ENCODE data around the gene AIPL1.

The AIPL1 gene

GRCh38 chr17:6471531-6472465, 36.9 kb upstream of the AIPL1 start:
- H3K4me3 Mint-ChIP-seq = no peak overlapping the region
- no peaks in the 10 kb centered on the region for H3K36me3 Mint-ChIP-seq

DNA sequence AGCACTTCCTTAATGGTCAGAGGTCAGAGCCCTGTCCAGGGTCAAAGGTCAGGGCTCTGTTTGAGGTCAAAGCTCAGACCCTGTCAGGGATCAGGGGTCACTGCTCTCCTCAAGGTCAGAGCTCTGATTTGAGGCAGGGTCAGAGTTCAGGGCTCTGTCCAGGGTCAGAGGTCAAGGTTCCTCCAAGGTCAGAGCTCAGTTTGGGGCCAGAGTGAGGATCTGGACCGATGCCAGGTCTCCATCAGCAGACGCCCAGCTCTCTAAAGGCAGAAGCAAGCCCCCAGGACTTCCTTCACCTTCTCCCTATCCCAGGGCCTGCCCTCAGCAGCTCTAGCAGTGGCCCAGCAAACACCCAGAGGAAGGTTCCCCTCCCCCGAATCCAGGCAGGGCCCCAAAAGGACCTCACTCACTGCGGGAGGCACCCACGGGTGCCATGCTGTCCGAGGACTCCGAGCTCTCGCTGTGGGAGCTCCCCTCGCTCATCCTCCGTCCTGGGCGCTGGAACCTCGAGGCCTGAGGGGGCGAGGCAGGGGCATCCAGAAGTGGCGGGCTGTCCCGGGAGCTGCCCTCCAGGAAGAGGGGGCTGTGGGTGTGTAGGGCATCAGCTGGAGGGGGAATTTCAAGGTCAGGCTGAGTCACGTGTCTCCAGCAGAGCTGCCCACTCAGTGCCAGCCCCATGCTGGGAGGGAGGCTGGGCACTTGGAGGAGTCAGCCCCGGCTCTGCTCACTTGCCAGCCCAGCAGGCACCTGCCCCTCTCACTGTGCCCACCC, 36.0 kb upstream of the AIPL1 start:
- no peak overlapping the region for H3K27ac Mint-ChIP-seq
- no peaks in the 10 kb centered on the region for H3K36me3 Mint-ChIP-seq
- H3K27me3 Mint-ChIP-seq = no peaks in the 10 kb centered on the region
- peaks cover 4% of the 10 kb centered on the region for H3K4me1 Mint-ChIP-seq
- H3K9me3 Mint-ChIP-seq = no peaks in the 10 kb centered on the region
- no peak overlapping the region for H3K4me3 Mint-ChIP-seq

More at GRCh38 chr17:6471531-6472465, 36.9 kb upstream of the AIPL1 start:
- peaks cover 4% of the 10 kb centered on the region for H3K4me1 Mint-ChIP-seq
- no peaks in the 10 kb centered on the region for H3K9me3 Mint-ChIP-seq
- no peak overlapping the region for H3K27ac Mint-ChIP-seq
- H3K27me3 Mint-ChIP-seq = no peaks in the 10 kb centered on the region

DNA sequence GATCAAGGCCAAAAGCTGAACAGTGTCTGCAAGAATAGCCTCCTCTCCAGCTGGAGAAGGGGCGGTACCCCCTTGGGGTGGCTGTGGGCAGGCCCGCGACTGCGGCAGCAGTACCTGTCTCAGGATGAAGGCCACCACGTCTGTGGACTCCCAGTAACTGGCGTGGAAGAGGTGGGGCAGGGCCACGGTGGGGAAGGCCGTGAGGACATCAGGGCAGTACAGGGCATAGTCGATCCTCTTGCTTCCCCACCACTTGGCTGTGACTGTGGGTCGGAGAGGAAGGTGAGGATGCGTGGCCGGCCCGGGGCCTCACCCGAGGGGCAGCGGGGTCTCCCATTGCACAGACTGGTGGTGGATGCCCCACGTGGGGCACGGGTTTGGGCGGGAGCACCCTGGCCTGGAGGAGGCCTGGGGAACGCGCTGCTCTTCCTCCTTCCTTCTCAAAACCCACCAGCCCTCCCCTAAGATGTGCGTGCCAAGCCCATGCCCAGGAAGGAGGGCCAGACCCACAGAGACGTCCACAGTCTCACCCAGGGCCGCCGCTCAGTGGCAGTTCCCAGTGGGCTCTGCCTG, 35.3 kb upstream of the AIPL1 start:
- peaks cover 4% of the 10 kb centered on the region for H3K4me1 Mint-ChIP-seq
- H3K36me3 Mint-ChIP-seq = no peaks in the 10 kb centered on the region
- no peaks in the 10 kb centered on the region for H3K9me3 Mint-ChIP-seq
- no peak overlapping the region for H3K27ac Mint-ChIP-seq
- no peaks in the 10 kb centered on the region for H3K27me3 Mint-ChIP-seq
- no peak overlapping the region for H3K4me3 Mint-ChIP-seq

- Mint-ChIP-seq H3K4me1 (peaks cover 4% of the 10 kb centered on the region), H3K27ac (no peak overlapping the region), H3K4me3 (no peak overlapping the region), H3K9me3 (no peaks in the 10 kb centered on the region), H3K27me3 (no peaks in the 10 kb centered on the region), H3K36me3 (no peaks in the 10 kb centered on the region)
Observed at GRCh38 chr17:6468051-6468790, 33.3 kb upstream of the AIPL1 start.

- Mint-ChIP-seq H3K4me1 (no peaks in the 10 kb centered on the region), H3K4me3 (no peak overlapping the region), H3K27ac (no peak overlapping the region), H3K27me3 (no peaks in the 10 kb centered on the region), H3K36me3 (no peaks in the 10 kb centered on the region), H3K9me3 (no peaks in the 10 kb centered on the region)
Observed at GRCh38 chr17:6467567-6467966, 32.6 kb upstream of the AIPL1 start.

- H3K9me3 Mint-ChIP-seq = no peaks in the 10 kb centered on the region
- no peaks in the 10 kb centered on the region for H3K27me3 Mint-ChIP-seq
- H3K4me3 Mint-ChIP-seq = no peak overlapping the region
- peaks cover 9% of the 10 kb centered on the region for H3K4me1 Mint-ChIP-seq
- no peaks in the 10 kb centered on the region for H3K36me3 Mint-ChIP-seq
- H3K27ac Mint-ChIP-seq = no peak overlapping the region
Observed at GRCh38 chr17:6465206-6466003, 30.5 kb upstream of the AIPL1 start.

DNA sequence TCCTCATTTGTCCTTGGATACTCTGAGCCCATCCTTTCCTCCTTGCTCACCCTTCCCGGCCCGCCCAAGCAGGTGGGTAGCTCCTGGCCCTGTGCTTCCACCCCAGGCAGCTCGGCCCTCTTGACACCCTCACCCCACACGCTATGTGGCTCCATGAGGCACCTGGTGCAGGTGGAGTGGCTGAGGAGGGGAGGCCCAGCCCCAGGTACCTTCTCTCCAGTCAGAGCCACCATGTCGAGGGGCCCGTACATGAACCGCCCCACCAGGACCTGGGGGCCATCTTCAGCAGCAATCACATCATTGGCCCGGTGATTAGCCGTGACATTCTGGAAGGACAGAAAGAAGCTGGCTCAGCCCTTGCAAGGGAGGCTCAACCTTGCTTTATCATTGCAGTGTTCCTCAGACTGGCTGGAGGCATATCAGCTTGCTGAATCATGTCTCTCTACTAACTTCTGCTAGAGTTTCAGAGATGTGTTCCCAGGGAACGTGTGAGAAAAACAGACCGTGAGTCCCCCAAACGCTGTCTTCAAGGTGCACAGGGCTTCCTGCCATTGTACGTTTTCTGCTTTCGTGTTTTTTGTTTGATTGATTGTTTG, 29.6 kb upstream of the AIPL1 start:
- no peaks in the 10 kb centered on the region for H3K27me3 Mint-ChIP-seq
- H3K4me3 Mint-ChIP-seq = no peak overlapping the region
- H3K9me3 Mint-ChIP-seq = no peaks in the 10 kb centered on the region
- no peak overlapping the region for H3K27ac Mint-ChIP-seq
- no peaks in the 10 kb centered on the region for H3K36me3 Mint-ChIP-seq
- H3K4me1 Mint-ChIP-seq = peaks cover 9% of the 10 kb centered on the region

GRCh38 chr17:6463616-6464445, 28.9 kb upstream of the AIPL1 start:
- Mint-ChIP-seq H3K27ac (no peak overlapping the region), H3K27me3 (no peaks in the 10 kb centered on the region), H3K9me3 (no peaks in the 10 kb centered on the region), H3K36me3 (no peaks in the 10 kb centered on the region), H3K4me3 (no peak overlapping the region), H3K4me1 (peaks cover 9% of the 10 kb centered on the region)

GRCh38 chr17:6462692-6463091, 27.8 kb upstream of the AIPL1 start:
- H3K4me1 Mint-ChIP-seq = peaks cover 9% of the 10 kb centered on the region
- H3K4me3 Mint-ChIP-seq = no peak overlapping the region
- no peaks in the 10 kb centered on the region for H3K36me3 Mint-ChIP-seq
- no peaks in the 10 kb centered on the region for H3K9me3 Mint-ChIP-seq
- no peaks in the 10 kb centered on the region for H3K27me3 Mint-ChIP-seq
- no peak overlapping the region for H3K27ac Mint-ChIP-seq

- no peaks in the 10 kb centered on the region for H3K9me3 Mint-ChIP-seq
- peaks cover 13% of the 10 kb centered on the region for H3K4me1 Mint-ChIP-seq
- no peaks in the 10 kb centered on the region for H3K27me3 Mint-ChIP-seq
- no peak overlapping the region for H3K4me3 Mint-ChIP-seq
- H3K27ac Mint-ChIP-seq = no peak overlapping the region
- no peaks in the 10 kb centered on the region for H3K36me3 Mint-ChIP-seq
Observed at GRCh38 chr17:6461792-6462524, 27.0 kb upstream of the AIPL1 start.

DNA sequence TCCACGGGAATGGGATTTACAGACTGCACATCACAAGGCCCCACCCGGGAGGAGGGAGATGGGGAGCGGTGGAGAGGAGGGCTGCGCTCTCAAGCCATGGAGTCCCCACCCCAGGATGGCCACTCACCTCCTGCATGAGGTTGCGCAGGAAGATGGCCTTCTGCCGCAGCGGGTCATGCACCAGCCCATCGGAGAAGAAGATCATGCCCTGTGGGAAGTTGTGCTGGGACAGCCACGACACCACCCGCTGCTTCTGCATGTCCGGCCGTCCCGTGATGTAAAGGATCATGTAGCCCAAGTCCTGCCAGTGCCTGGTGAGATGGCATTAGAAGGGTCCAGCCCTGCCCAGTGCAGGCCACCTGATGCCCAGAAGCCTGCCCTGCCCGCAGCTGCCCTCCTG, 26.3 kb upstream of the AIPL1 start:
- Mint-ChIP-seq H3K4me3 (no peak overlapping the region), H3K9me3 (no peaks in the 10 kb centered on the region), H3K27ac (no peak overlapping the region), H3K36me3 (no peaks in the 10 kb centered on the region), H3K4me1 (peaks cover 20% of the 10 kb centered on the region), H3K27me3 (no peaks in the 10 kb centered on the region)

- no peak overlapping the region for H3K27ac Mint-ChIP-seq
- H3K4me3 Mint-ChIP-seq = no peak overlapping the region
- H3K27me3 Mint-ChIP-seq = no peaks in the 10 kb centered on the region
- H3K9me3 Mint-ChIP-seq = no peaks in the 10 kb centered on the region
- H3K36me3 Mint-ChIP-seq = no peaks in the 10 kb centered on the region
- H3K4me1 Mint-ChIP-seq = peaks cover 21% of the 10 kb centered on the region
Observed at GRCh38 chr17:6460531-6461161, 25.7 kb upstream of the AIPL1 start.

GRCh38 chr17:6458460-6458950, 23.6 kb upstream of the AIPL1 start:
- Mint-ChIP-seq H3K4me3 (no peak overlapping the region), H3K36me3 (no peaks in the 10 kb centered on the region), H3K27ac (no peak overlapping the region), H3K27me3 (no peaks in the 10 kb centered on the region), H3K9me3 (no peaks in the 10 kb centered on the region), H3K4me1 (peaks cover 28% of the 10 kb centered on the region)
